Stimulated activated CD8-positive, alpha-beta memory T cell treated with anti-CD3 and anti-CD28 coated beads, Interleukin-7, amount 100 ng/mL, for 4 hours (primary cell): ENCODE measurements around the gene AK1.
"Not testable (repeated sequence)": the region's sequence is repeated elsewhere in the genome, so short reads cannot be mapped to it uniquely, and the experiment has no call there.

Experiments
- DNase-seq, 2 donors: peaks; one replicate each; pipeline ENCODE4 v3.0.0-alpha.2; 2020; ENCODE audit warnings: low read depth in 2 of 2

Gene AK1

GRCh38 chr9:127847833-127848755, 29.4 kb downstream of the AK1 start:
- no peak for DNase-seq

- DNase-seq = no peak
These were observed 30.3 kb downstream of the AK1 start for GRCh38 chr9:127847178-127847510.

- DNase-seq = no peak
These were observed 30.9 kb downstream of the AK1 start for GRCh38 chr9:127846443-127847177.

GRCh38 chr9:127845619-127846018, 31.9 kb downstream of the AK1 start:
- not testable (repeated sequence) for DNase-seq

- DNase-seq = no peak
These were observed 32.6 kb downstream of the AK1 start for GRCh38 chr9:127844821-127845359.

- no peak for DNase-seq
These were observed 36.2 kb downstream of the AK1 start for GRCh38 chr9:127841087-127841835.

GRCh38 chr9:127838375-127839078, 38.9 kb downstream of the AK1 start:
- DNase-seq = no peak

- DNase-seq = no peak
These were observed 40.1 kb downstream of the AK1 start for GRCh38 chr9:127837346-127837745.

GRCh38 chr9:127836561-127836960, 40.9 kb downstream of the AK1 start:
- not testable (repeated sequence) for DNase-seq

GRCh38 chr9:127835991-127836516, 41.4 kb downstream of the AK1 start:
- no peak for DNase-seq

- no peak for DNase-seq
These were observed 43.9 kb downstream of the AK1 start for GRCh38 chr9:127833555-127833954.

GRCh38 chr9:127832248-127832647, 45.2 kb downstream of the AK1 start:
- no peak for DNase-seq

- DNase-seq = no peak
These were observed 48.1 kb downstream of the AK1 start for GRCh38 chr9:127829205-127829906.

GRCh38 chr9:127828262-127829031, 49.0 kb downstream of the AK1 start:
- no peak for DNase-seq

- no peak for DNase-seq
These were observed 51.1 kb downstream of the AK1 start for GRCh38 chr9:127826253-127826913.

- no peak for DNase-seq
These were observed 52.0 kb downstream of the AK1 start for GRCh38 chr9:127825319-127826051.

- no peak for DNase-seq
These were observed 55.4 kb downstream of the AK1 start for GRCh38 chr9:127822108-127822507.

- DNase-seq = no peak
These were observed 58.9 kb downstream of the AK1 start for GRCh38 chr9:127818574-127818973.
